HT-29 (cell line): Measurements from ENCODE around the gene C6. TPM values are rescaled to one million over a fixed set of nuclear protein-coding genes. Genes with fewer than 3 reads are reported as not detected.
A peak's percentile ranks its signal among the peaks of the same experiment; 100 is the strongest.
"Not testable (repeated sequence)": the region's sequence is repeated elsewhere in the genome, so short reads cannot be mapped to it uniquely, and the experiment has no call there.

Experiments
- DNase-seq: peaks from one replicate; pipeline ENCODE4 v3.0.0-alpha.2; 2015; ENCODE audit warnings: low spot score
- total RNA-seq: library from RNA; depleted of rRNA; stranded (reverse); fragments of >200 nt; shearing (Covaris generic); gene quantifications from 2 replicates; pipeline ENCODE4 v1.2.3, GENCODE V29; 2014

Gene C6
- total RNA-seq, 1 experiment from 2014 or later: not detected

DNA sequence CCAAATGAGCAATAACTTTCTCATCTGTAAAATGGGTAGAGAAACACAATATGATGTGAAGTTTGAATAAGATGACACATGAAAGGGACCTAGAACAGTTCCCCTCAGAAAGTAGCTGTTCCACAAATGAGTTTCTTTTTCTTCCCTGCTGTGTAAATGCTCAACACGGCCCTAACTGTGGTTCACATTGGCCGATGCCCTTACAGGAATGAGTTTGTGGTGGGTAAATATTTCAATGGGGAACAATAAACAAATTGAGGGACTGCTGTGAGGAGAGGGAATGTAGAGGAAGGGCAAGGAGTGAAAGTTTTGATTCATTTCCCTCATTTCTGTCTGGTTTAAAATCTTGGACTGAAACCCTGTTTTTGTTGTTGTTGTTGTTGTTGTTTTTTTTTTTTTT lies 12.8 kb downstream of the C6 start:
- no peak for DNase-seq

DNA sequence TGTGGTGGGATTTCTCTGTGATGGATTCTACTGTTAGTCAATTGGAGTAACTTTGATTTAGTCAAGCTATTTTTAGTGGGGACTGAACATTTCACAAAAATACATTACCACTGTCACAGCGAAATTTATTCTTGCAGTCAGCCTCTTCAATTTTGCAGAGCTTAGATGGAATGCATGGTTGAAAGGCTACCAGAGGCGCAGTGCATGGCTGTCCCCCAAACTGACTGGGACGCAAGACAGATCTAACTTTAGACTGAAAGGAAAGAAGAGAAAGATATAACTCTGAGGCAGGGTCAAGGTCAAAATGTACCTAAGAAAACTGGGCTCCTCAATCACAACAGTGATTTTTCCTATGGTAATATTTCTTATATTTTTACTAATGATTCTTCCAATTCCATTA lies 13.7 kb downstream of the C6 start:
- no peak for DNase-seq

DNA sequence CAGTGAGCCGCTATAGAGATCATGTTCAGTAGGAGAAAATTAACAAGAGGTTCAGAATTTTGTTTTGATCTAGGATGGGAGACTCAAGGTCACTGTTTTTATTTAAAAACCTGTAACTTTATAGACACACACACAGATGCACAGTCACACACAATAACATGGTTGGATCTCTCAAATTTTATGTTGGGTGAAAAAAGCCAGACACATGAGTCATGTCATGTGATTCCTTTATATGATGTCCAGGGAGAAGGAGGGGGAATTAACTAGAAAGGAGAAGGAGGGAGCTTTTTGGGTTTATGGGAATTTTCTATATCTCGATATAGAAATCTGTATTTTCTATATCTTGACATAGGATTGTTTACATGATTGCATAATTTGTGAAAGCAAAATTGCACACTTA lies 17.1 kb downstream of the C6 start:
- DNase-seq: no peak

DNA sequence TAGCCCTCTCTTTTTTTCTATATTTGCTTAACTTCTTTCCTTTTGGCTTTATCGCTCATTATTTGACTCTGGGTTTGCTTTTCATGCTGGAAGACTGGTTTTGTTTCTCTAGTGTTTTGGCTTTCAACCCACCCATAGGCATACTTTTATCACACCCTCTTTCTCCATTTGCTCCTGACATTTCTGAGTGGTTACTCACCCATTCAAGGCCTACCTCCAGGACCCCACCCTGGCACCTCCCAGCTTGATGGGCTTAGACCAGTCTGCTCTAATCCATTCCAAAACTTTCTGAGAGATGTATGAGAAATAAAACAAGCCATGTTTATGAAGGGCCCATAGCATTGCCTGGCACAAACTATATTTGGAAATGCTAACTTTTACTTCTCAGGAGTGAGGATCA lies 18.1 kb downstream of the C6 start:
- DNase-seq: no peak

DNA sequence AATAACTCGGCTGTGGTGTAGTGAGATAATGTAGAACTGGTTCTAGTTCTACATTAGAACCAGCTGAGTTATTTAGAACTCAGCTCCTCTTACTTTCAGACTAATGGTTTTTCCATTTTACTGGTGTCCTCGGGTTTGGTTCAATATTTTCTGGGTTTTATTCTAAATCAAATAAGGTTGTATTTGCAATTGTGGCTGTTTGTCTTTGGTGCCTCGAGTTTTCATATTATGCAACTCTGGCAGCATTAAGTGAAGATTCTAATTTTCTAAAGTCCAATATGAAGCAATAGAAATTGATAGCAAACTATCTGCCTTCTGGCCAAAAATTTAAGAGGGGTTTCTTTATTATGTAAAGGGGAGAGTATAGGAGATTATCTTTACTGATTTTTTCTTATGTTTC lies 19.0 kb downstream of the C6 start:
- no peak for DNase-seq

DNA sequence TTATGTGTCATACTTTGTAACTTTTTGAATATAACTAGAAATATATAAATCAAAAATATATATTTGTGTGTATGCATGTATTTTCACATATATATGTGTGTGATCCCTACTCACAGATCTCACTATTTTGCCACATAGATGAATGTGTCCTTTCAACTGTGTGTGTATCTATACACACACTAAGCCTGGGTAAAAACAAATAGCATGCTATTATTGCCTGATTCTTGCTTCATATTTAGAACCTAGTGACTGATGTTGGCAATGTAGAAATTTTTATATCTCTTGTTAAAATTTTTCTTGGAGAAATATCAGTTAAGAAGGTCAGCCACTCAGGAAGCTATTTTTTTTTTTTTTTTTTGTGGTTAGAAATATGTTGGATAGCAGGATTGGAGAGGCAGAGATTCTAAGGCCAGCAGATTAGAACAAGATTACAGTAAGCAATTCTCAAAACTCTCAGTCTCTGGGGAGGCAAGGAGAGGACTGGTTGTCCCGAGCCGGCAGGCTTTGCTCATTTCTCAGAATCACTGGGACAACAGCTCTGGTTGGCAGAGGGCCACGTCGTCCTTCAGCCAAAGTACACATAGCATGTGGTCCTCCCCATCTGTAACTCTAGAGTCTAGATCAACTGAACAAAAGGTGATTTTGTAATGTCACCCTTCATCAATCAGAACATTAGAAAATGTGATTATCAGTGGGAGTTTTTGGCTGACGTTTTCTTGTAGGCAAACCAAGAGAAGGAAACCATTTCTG lies 19.7 kb downstream of the C6 start:
- no peak for DNase-seq

DNA sequence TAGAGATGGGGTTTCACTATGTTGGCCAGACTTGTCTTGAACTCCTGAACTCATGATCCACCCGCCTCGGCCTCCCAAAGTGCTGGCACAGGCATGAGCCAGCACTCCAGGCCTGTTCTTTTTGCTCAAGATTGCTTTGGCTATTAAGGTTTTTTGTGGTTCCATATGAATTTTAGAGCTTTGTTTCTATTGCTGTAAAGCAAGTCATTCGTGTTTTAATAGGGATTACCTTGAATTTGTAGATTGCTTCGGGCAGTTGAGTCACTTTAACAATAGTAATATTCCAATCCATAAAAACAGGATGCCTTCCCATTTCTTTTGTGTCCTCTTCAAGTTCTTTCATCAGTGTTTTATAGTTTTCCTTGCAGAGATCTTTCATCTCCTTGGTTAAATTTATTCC lies 22.1 kb downstream of the C6 start:
- DNase-seq: no peak

DNA sequence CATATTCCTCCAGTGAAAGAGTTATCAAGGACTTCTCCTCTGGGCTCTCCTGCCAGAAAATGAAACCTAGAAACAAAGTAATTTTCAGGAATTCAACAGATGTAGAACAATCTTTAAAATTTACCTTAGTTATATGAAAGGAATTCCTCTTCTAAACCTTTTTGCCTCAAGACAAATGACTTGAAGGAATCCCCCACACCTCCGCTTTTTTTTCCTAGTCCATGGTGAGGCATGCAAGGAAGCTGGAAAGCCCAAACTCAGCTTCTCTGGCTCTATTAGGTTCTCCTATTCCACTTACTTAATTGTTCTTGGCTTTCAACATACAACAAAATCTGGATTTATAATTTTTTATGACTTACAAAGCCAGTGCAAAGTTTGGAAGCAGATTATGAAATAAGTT lies 27.2 kb downstream of the C6 start:
- DNase-seq: no peak

DNA sequence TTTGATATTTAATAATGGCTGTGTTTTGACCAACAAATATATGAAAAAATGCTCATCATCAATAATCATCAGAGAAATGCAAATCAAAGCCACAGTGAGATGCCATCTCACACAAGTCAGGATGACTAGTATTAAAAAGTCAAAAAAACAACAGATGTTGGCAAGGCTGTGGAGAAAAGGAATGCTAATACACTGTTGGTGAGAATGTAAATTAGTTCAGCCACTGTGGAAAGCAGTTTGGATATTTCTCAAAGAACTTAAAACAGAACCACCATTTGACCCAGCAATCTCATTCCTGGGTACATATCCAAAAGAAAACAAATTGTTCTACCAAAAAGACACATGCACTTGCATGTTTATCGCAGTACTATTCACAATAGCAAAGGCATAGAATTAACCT lies 30.0 kb downstream of the C6 start:
- not testable (repeated sequence) for DNase-seq

DNA sequence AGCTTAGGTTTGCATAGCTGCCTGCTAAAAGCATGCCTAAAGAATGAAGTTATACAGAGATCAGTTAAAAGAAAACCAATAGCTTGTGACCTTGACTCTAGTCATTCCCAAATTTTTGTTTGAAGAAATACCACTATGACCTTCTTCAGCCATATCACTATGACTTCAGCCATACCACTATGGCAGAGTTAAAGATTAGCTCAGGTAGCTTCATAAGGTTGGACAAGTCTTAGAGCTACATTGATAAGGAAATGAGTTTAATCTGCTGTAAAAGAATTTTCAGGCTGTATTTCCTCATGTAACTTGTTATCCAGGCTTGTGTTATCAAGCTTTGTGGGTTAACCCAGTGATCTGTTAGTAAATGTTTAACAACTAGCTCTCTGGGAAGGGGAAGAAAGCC lies 30.7 kb downstream of the C6 start:
- peak; percentile 27 for DNase-seq

DNA sequence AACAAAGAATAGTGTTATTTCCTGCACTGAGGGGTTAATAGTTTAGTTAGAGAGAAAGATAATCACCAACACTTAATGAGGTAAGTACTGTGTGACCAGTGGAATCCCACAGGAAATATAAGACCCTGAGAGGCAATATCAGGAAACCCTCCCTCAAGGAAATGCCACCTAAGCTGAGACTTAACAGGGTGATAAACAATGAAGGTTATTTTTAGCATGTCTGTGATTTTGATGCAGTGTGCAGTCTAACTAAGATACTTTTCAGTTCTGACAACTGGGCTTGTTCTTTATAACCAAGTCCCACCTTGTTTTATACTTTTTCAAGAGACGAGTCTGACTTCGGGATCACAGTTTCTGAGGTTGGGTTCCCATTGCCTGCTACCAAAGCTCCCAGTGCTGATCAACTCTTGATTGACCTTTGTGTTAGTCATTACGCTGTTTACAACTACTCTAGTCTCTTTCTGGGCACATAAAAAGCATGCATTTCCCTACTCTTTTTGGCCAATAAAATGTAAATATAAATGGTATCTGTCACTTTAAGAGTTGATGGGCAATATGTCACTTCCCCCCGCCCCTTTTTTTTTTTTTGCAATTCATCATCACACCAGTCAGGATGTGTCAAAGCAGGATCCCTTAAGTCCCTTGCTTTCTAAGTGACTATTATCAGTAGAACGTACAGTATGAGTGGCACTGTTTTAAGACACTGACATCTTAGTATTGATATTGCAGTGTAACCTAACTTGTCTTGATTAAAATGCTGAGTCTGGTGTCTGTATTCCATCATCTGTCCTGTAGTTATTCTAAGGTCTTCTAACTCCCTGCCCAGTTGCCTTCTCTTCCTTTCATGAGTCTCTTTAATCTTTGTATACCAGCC lies 31.4 kb downstream of the C6 start:
- no peak for DNase-seq

DNA sequence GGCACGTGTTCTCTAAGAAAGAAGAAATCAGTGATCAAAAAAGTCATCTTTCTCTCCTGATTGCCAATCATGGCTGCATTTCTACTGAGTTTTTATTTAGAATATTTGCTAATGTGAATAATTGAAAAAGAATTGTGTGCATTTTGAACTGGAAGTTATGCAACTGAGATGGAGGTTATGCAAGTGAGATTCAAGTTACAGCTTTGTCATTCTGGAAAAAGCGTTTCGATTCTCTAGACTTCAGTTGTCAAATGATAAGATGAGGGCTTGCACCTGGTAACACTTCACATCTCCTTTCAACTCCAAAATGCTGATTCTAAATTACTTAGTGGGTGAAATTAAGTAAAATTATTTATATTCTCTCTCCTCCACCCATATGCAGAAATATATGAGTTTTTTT lies 36.4 kb downstream of the C6 start:
- no peak for DNase-seq

DNA sequence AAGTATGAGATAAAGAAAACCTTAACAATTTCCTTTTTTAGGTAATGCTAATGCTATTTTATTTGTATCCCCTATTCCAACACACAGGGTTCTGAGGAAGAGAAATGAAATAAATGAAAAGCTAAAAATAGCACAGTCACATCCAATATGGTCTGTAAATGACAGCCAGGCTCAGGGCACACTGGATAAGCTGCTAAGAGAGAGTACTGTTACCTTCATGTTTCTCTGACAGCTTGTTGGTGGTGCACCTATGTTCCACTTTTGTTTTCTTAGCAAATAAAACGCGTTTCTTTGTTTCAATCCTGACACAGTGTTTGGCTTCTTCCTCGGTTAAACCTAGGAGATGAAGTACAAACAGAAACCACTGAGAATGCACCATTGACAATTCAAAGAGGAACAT lies 41.3 kb downstream of the C6 start:
- DNase-seq: no peak

DNA sequence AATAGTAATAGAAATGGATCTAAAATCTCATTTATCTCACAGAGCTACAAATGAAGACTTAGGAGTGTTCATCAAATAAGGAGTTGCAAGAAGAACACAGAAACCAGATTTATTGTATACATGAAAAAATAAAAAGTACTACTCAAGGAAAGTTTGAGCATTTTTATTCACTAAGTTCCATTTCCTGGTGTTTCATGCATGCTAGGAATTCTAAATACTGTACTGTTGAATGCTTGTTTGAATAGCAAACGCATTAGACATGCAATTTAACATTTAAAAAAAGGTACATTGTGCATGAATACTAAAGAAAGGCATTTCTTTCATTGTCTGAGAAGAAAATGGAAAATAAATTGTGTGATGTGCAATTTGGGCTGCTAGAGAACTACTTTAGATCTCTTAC lies 52.1 kb downstream of the C6 start:
- DNase-seq: no peak

DNA sequence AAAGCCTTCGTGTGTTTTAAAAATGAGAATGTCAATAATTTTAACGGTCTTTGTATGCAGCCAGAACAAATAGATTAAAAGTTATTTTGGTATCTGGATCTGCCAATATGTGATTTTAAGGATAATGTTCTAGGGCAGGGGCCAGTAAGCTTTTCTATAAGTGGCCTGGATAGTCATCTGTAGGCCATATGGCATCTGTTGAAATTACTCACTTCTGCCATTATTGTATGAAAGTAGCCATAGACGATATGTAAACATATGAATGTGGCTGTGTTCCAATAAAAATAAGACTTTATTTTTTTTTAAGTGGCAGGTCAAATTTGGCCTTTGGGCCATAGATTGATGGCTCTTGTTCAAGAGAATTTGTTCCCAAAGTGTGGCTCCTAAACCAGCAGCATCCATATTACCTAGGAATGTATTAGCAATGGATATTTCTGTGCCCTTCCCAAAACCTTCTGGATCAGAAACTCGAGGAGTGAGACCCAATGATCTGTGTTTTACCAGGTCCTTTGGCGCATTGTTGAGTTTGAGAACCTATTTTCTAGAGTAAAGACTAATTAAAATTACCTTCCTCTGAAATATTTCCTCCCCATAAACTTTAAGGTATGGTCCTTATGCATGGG lies 55.9 kb downstream of the C6 start:
- no peak for DNase-seq

DNA sequence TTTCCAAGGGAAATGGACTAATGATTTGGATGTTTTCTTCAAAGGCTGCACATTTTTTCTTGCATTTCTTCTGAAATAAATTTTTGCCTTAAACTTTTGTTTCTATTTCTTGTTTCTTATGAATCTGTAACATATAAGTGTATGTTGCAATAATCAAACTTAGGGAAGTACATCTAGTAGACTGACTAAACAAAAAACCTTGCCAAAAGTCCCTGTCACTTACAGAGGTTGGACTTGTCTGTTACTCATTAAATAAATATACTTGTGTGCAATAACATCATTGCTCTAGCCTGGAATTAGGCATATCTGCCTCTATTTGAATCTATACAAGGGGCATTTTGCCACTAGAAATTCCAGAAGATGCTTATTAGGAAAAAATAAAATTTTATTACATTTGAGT lies 56.6 kb downstream of the C6 start:
- no peak for DNase-seq

DNA sequence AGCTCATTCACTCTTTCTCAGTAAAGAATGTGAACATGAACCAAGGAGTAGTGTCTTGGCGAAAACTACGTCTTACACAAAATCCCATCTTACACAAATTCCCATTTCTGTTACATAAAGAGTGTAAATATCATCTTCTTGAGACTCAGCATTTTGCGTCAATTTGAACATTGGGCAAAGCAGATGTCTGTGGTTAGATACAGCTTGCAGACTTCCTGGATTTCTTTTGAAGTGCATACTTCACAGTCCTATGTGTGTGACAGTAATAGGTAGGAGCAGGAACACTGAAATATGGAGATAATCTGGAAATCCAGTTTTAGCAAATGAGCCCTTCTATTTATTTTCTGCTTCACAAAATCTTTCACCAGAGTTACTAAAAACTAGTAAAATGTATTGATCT lies 58.8 kb downstream of the C6 start:
- no peak for DNase-seq

DNA sequence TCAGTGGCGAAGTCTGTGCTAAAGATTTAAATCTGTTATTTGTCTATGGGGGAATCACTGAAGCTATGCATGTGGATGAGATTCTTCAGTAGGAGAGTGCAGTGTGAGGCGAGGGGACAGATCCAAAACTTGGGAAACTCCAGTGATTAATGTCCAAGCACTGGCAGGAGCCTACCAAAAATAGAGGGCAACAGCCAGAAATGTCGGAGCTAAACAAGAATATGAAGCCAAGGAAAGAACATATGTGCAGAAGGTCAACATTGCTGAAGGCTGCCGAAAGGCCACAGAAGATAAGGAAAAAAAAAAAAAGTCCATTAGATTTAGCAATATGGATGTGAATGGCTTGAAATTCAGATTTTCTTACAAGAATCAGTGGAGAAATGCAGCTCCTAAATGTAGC lies 61.8 kb downstream of the C6 start:
- DNase-seq: no peak

DNA sequence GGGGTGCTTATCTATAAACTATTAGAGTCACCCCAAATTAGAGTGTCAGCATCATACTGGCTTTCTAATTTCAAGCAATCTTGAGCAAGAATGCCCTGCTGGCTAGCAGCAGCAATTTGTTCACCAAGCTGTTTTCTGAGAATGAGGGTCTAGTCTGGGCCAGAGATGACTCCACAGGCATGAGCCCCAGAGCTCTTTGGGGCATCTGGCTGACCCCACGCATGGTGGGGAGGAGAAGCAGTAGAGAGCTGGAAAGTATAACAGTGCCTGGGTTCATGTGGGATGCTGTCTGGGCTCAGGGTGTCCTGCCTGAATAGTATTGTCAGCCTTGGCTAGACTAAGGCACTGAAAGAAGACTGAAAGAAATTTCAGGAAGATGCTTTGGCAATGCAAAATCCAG lies 64.9 kb downstream of the C6 start:
- DNase-seq: no peak

DNA sequence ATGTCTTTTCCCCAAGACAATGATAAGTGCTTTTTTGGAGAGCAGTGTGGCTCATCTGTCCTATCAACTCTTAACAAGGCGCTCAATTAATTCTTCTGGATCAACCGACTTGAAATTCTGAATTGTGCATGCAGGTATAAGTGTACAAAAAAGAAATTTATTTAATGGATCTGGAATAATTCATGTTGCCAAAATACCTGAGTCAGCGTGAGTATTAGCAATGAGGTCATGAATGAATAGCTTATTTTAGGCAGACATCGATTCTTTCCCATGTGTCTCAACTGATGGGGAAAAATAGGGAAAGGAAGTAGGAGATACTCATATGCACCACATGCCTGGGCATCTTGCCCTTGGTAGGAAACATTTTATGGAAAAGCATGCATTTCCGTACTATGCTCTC lies 68.0 kb downstream of the C6 start:
- no peak for DNase-seq

DNA sequence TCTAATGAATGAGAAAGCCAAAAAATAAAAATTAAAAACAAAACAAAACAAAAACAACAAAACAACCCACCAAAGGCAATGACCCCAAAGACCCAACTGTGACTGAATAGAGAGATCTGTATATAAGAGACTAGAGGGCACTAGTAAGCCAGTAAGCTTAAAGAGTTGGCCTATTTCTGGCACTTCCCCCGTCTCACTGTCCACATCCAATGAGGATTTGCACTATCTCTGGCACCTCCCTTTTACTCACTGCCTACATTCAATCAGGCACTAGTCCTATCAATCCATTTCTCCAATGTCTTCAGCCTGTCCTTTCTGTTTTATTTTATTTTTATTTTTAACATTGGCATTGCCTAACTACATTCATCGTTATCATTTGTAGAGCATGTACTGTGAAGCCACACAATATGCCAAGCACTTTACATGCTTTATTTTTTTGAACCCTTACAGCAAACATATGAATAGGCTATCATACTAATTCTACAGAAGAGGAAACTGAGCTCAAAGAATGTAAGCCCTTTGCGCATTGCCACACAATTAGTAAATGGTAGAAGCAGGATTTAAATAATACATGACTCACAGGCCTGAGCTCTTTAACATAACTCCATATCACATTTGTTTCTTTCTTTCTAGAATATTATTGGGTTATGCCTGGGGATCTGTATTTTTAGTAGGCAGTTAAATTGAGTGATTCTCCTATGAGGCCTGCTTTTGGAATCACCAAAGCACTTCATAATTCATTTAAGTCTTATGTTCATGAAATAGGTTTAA lies 70.0 kb downstream of the C6 start:
- DNase-seq: no peak
